ENCODE data around the gene PXDN.

PXDN gene

GRCh38 chr2:1603059-1603458 lies 141.3 kb downstream of the PXDN start:
- Histone ChIP-seq H3K27ac (no peak overlapping the region), H3K4me3 (ENCODE audit: low read depth, low read length) (no peak overlapping the region), H3K36me3 (no peaks in the 10 kb centered on the region), H3K27me3 (ENCODE audit: insufficient read depth, low read depth, severe bottlenecking) (no peaks in the 10 kb centered on the region), H3K9me3 (ENCODE audit: severe bottlenecking) (no peaks in the 10 kb centered on the region)
- TF ChIP-seq CTCF (IDR thresholded peaks at IDR 0.05; ENCODE audit: low read depth, low read length): no peak
- DNase-seq: no peak

GRCh38 chr2:1602278-1603010 lies 141.9 kb downstream of the PXDN start:
- no peak overlapping the region; the same call in 1 of the 2 replicates for H3K27ac ChIP-seq

GRCh38 chr2:1601471-1602277 lies 142.6 kb downstream of the PXDN start:
- no peak for TF ChIP-seq CTCF (IDR thresholded peaks at IDR 0.05; ENCODE audit: low read depth, low read length)
- DNase-seq: peak; percentile 83
- Histone ChIP-seq H3K27ac (no peak overlapping the region; the same call in 1 of the 2 replicates), H3K36me3 (no peaks in the 10 kb centered on the region), H3K9me3 (ENCODE audit: severe bottlenecking) (no peaks in the 10 kb centered on the region), H3K27me3 (ENCODE audit: insufficient read depth, low read depth, severe bottlenecking) (no peaks in the 10 kb centered on the region), H3K4me3 (ENCODE audit: low read depth, low read length) (peak overlapping the region; percentile 24)

More at GRCh38 chr2:1602278-1603010, 141.9 kb downstream of the PXDN start:
- no peaks in the 10 kb centered on the region for H3K36me3 ChIP-seq
- TF ChIP-seq CTCF (IDR thresholded peaks at IDR 0.05; ENCODE audit: low read depth, low read length): no peak
- peak; percentile 77 for DNase-seq
- H3K27me3 ChIP-seq (ENCODE audit: insufficient read depth, low read depth, severe bottlenecking): no peaks in the 10 kb centered on the region
- no peaks in the 10 kb centered on the region for H3K9me3 ChIP-seq (ENCODE audit: severe bottlenecking)
- H3K4me3 ChIP-seq (ENCODE audit: low read depth, low read length): peak overlapping the region; percentile 24

- DNase-seq: no peak
- TF ChIP-seq CTCF (IDR thresholded peaks at IDR 0.05; ENCODE audit: low read depth, low read length): no peak
- no peak overlapping the region for H3K27ac ChIP-seq
Observed at GRCh38 chr2:1601067-1601412, 143.3 kb downstream of the PXDN start.

GRCh38 chr2:1600191-1601066 lies 143.9 kb downstream of the PXDN start:
- no peak overlapping the region for H3K4me3 ChIP-seq (ENCODE audit: low read depth, low read length)
- TF ChIP-seq CTCF (IDR thresholded peaks at IDR 0.05; ENCODE audit: low read depth, low read length): no peak
- no peaks in the 10 kb centered on the region for H3K27me3 ChIP-seq (ENCODE audit: insufficient read depth, low read depth, severe bottlenecking)
- DNase-seq: peak; percentile 28
- H3K9me3 ChIP-seq (ENCODE audit: severe bottlenecking): no peaks in the 10 kb centered on the region
- H3K36me3 ChIP-seq: no peaks in the 10 kb centered on the region
- H3K27ac ChIP-seq: no peak overlapping the region

More at GRCh38 chr2:1601067-1601412, 143.3 kb downstream of the PXDN start:
- H3K9me3 ChIP-seq (ENCODE audit: severe bottlenecking): no peaks in the 10 kb centered on the region
- no peaks in the 10 kb centered on the region for H3K27me3 ChIP-seq (ENCODE audit: insufficient read depth, low read depth, severe bottlenecking)
- H3K36me3 ChIP-seq: no peaks in the 10 kb centered on the region
- no peak overlapping the region for H3K4me3 ChIP-seq (ENCODE audit: low read depth, low read length)

All from WERI-Rb-1 (cell line).